Adrenal gland (tissue), 5 donors: Measurements from ENCODE around the gene TRIM27.
"Not testable (repeated sequence)": the region's sequence is repeated elsewhere in the genome, so short reads cannot be mapped to it uniquely, and the experiment has no call there.

Source experiments
- POLR2A ChIP-seq, 2 donors: fragments of 450-650 bp; IDR thresholded peaks; one replicate each; pipeline ENCODE4 v1.6.1; 2017; ENCODE audit warnings: antibody characterized with exemption in 2 of 2, mild to moderate bottlenecking in 2 of 2, moderate library complexity in 1 of 2
- TF ChIP-seq, protein P1 (sequence below), 6 experiments: fragments of 450-650 bp in 4 of 6; fragments of 200-600 bp in 2 of 6; sonication (generic) in 1 of 6; IDR thresholded peaks; 1 replicate in 5 of 6; 2 replicates in 1 of 6; pipeline versions ENCODE4 v1.5.1 to v1.8.0; 2016 to 2021; ENCODE audit warnings: antibody characterized with exemption in 6 of 6, mild to moderate bottlenecking in 2 of 6, moderate library complexity in 1 of 6
- donor health status: DM: no; HTN: no; CAD: no.

GRCh38 chr6:28957795-28958314 is 34.1 kb upstream of the TRIM27 start:
- TF ChIP-seq, protein P1, sequence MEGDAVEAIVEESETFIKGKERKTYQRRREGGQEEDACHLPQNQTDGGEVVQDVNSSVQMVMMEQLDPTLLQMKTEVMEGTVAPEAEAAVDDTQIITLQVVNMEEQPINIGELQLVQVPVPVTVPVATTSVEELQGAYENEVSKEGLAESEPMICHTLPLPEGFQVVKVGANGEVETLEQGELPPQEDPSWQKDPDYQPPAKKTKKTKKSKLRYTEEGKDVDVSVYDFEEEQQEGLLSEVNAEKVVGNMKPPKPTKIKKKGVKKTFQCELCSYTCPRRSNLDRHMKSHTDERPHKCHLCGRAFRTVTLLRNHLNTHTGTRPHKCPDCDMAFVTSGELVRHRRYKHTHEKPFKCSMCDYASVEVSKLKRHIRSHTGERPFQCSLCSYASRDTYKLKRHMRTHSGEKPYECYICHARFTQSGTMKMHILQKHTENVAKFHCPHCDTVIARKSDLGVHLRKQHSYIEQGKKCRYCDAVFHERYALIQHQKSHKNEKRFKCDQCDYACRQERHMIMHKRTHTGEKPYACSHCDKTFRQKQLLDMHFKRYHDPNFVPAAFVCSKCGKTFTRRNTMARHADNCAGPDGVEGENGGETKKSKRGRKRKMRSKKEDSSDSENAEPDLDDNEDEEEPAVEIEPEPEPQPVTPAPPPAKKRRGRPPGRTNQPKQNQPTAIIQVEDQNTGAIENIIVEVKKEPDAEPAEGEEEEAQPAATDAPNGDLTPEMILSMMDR (IDR thresholded peaks at IDR 0.05), result not testable (repeated sequence)
- TF ChIP-seq POLR2A (IDR thresholded peaks at IDR 0.05), result not testable (repeated sequence)
